SH-SY5Y (cell line): ENCODE measurements around the gene DLG2.

Experiments
- GATA2 ChIP-seq: IDR thresholded peaks from 2 replicates; pipeline ENCODE4 v1.6.1; 2011; ENCODE audit warnings: mild to moderate bottlenecking, low read depth, low read length
- GATA3 ChIP-seq: IDR thresholded peaks from 2 replicates; pipeline ENCODE4 v1.6.1; 2011; ENCODE audit warnings: low read depth, mild to moderate bottlenecking, low read length, moderate library complexity

DNA sequence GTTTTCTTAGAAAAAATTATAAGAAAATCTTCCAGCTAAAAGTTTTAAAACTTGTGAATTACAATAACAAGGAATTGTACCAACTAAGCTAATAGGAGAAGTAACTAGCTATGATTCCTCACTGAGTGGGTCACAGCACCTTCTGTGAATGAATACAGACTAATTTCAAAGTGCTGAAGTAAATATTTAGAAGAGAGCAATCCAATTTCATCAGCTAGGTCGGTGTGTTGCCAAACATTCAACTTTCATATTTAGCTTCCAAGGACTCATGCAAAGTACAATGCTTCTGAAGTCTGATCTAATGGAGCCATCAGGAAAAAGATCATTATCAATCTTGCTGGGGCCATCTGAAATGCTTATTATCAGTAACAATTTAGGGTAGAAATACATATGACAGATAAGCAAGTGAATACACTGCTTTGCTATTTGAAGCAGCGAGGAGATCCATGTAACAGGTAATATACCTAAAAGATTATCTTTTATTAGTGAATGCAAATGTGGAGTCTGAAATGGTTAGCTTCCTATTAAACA, 1590.4 kb downstream of the DLG2 start:
- TF ChIP-seq GATA2: no peak; the same call in 1 of the 2 replicates
- TF ChIP-seq GATA3: no peak
